Endodermal cell (in vitro differentiated cells): ENCODE data around the gene TSPO2. TPM values are rescaled to one million over a fixed set of nuclear protein-coding genes. Genes with fewer than 3 reads are reported as not detected.

ENCODE experiments used
- DNase-seq: peaks from one replicate; pipeline ENCODE4 v3.0.0-alpha.2; 2017
- H3K27ac ChIP-seq: 2 replicates; pipeline ENCODE4 v1.5.1; 2013; ENCODE audit warnings: mild to moderate bottlenecking, low read depth, low read length, moderate library complexity
- H3K27me3 ChIP-seq: 2 replicates; pipeline ENCODE4 v1.6.1; 2013; ENCODE audit warnings: mild to moderate bottlenecking, low read length, moderate library complexity; ENCODE audit not compliant: insufficient read depth, control insufficient read depth, poor library complexity, severe bottlenecking
- H3K36me3 ChIP-seq: 2 replicates; pipeline ENCODE4 v1.7.0; 2013; ENCODE audit warnings: mild to moderate bottlenecking, low read length, moderate library complexity; ENCODE audit not compliant: control insufficient read depth, insufficient read depth
- H3K4me1 ChIP-seq: one replicate; pipeline ENCODE4 v1.7.0; 2013; ENCODE audit warnings: low read length; ENCODE audit not compliant: control insufficient read depth, insufficient read depth
- H3K4me3 ChIP-seq: 2 replicates; pipeline ENCODE4 v1.5.1; 2013; ENCODE audit warnings: mild to moderate bottlenecking, low read length, moderate library complexity
- H3K9ac ChIP-seq: 2 replicates; pipeline ENCODE4 v1.6.1; 2013; ENCODE audit warnings: mild to moderate bottlenecking, low read length, moderate library complexity; ENCODE audit not compliant: poor library complexity, severe bottlenecking; ENCODE audit errors: extremely low read depth
- H3K9me3 ChIP-seq: 2 replicates; pipeline ENCODE4 v1.6.1; 2013; ENCODE audit warnings: mild to moderate bottlenecking, low read length, moderate library complexity; ENCODE audit not compliant: control insufficient read depth
- H3K27ac Mint-ChIP-seq: 2 replicates; pipeline ENCODE4 v1.8.0; 2020; ENCODE audit warnings: mixed read lengths
- H3K27me3 Mint-ChIP-seq: 2 replicates; pipeline ENCODE4 v1.8.0; 2021; ENCODE audit warnings: mild to moderate bottlenecking, mixed read lengths; ENCODE audit not compliant: insufficient read depth
- H3K36me3 Mint-ChIP-seq: 2 replicates; pipeline ENCODE4 v1.8.0; 2020; ENCODE audit warnings: low read depth, mixed read lengths
- H3K4me1 Mint-ChIP-seq: 2 replicates; pipeline ENCODE4 v1.8.0; 2020; ENCODE audit warnings: mixed read lengths
- H3K4me3 Mint-ChIP-seq: 2 replicates; pipeline ENCODE4 v1.8.0; 2020; ENCODE audit warnings: mild to moderate bottlenecking, moderate library complexity, mixed read lengths
- H3K9me3 Mint-ChIP-seq: 2 replicates; pipeline ENCODE4 v1.8.0; 2020; ENCODE audit warnings: mild to moderate bottlenecking, mixed read lengths
- CTCF ChIP-seq: fragments of 200-600 bp; sonication (generic); conservative IDR thresholded peaks from 2 replicates; pipeline ENCODE4 v1.5.0; 2021; ENCODE audit warnings: antibody characterized with exemption, mild to moderate bottlenecking
- WGBS, 2 experiments: methylation state at CpG; one replicate each; pipeline versions ENCODE4 v1.1.5 to v1.1.7; 2013; ENCODE audit warnings: missing lambda C conversion rate in 2 of 2, mixed read lengths in 1 of 2; ENCODE audit not compliant: insufficient coverage in 1 of 2, insufficient read length in 1 of 2; 5-methylcytosine and 5-hydroxymethylcytosine counted together
- total RNA-seq, 2 donors: library from RNA; stranded (reverse); fragmentation: NEBNext Ultra II Directional in 1 of 2; extraction: Animal tissue kit (Norgen Biotek cat#: 25700) in 1 of 2; gene quantifications; 2 replicates in 1 of 2; 3 replicates in 1 of 2; pipeline ENCODE4 v1.2.1, GENCODE V29; 2021

Gene TSPO2
- total RNA-seq, 2 donors from 2014 or later = not detected

- no peaks in the 10 kb centered on the region for H3K27me3 Mint-ChIP-seq
- Histone ChIP-seq H3K9me3 (no peaks in the 10 kb centered on the region), H3K4me1 (peaks cover 20% of the 10 kb centered on the region), H3K36me3 (peaks cover 33% of the 10 kb centered on the region), H3K27me3 (no peaks in the 10 kb centered on the region), H3K9ac (no peak overlapping the region), H3K4me3 (no peak overlapping the region), H3K27ac (no peak overlapping the region)
- peak; percentile 88 for DNase-seq
- WGBS, 2 experiments = 47 to 48% methylated on average over 3 of the region's 3 CpGs
- peak; percentile 93 for TF ChIP-seq CTCF
- no peak overlapping the region for H3K27ac Mint-ChIP-seq
- H3K36me3 Mint-ChIP-seq = peaks cover 19% of the 10 kb centered on the region
- H3K4me3 Mint-ChIP-seq = no peak overlapping the region
- no peaks in the 10 kb centered on the region for H3K9me3 Mint-ChIP-seq
- H3K4me1 Mint-ChIP-seq = peaks cover 50% of the 10 kb centered on the region
These were observed 24.6 kb downstream of the TSPO2 start for GRCh38 chr6:41066867-41067304.

- Histone ChIP-seq H3K9me3 (no peaks in the 10 kb centered on the region), H3K36me3 (peaks cover 33% of the 10 kb centered on the region), H3K9ac (peak overlapping the region; percentile 93), H3K27ac (peak overlapping the region; percentile 97), H3K27me3 (no peaks in the 10 kb centered on the region), H3K4me3 (peak overlapping the region; percentile 89), H3K4me1 (peaks cover 6% of the 10 kb centered on the region)
- no peaks in the 10 kb centered on the region for H3K9me3 Mint-ChIP-seq
- DNase-seq = no peak
- peak overlapping the region; percentile 78 for H3K4me3 Mint-ChIP-seq
- H3K4me1 Mint-ChIP-seq = peaks cover 42% of the 10 kb centered on the region
- H3K36me3 Mint-ChIP-seq = peaks cover 16% of the 10 kb centered on the region
- WGBS, 2 experiments = 1% methylated on average over 10 to 16 of the region's 16 CpGs
- no peaks in the 10 kb centered on the region for H3K27me3 Mint-ChIP-seq
- no peak for TF ChIP-seq CTCF
- peak overlapping the region; percentile 98 for H3K27ac Mint-ChIP-seq
These were observed 29.2 kb downstream of the TSPO2 start for GRCh38 chr6:41071501-41071922.

GRCh38 chr6:41071923-41072835, 29.9 kb downstream of the TSPO2 start, which contains the start of gene OARD1:
Gene OARD1 (minus strand): TSS chr6:41072356. CDS start chr6:41071634, 722 bp downstream.
- TF ChIP-seq CTCF = no peak
- Mint-ChIP-seq H3K9me3 (no peaks in the 10 kb centered on the region), H3K36me3 (peaks cover 11% of the 10 kb centered on the region), H3K27ac (peak within 1 kb of the TSS; percentile 98), H3K4me1 (peaks cover 40% of the 10 kb centered on the region), H3K27me3 (no peaks in the 10 kb centered on the region), H3K4me3 (peak within 1 kb of the TSS; percentile 78)
- Histone ChIP-seq H3K27ac (peak within 1 kb of the TSS; percentile 97), H3K4me1 (peaks cover 6% of the 10 kb centered on the region), H3K4me3 (peak within 1 kb of the TSS; percentile 98), H3K9me3 (no peaks in the 10 kb centered on the region), H3K27me3 (no peaks in the 10 kb centered on the region), H3K36me3 (peaks cover 32% of the 10 kb centered on the region), H3K9ac (peak within 1 kb of the TSS; percentile 93)
- DNase-seq = peak; percentile 100
- WGBS, 2 experiments = 0% methylated on average over 24 to 62 of the region's 63 CpGs
